NCI-H2227 treated with DMSO at 0.1 percent for 48 hours (cell line): ENCODE results near the gene ETNK2.
"Not testable (repeated sequence)": the region's sequence is repeated elsewhere in the genome, so short reads cannot be mapped to it uniquely, and the experiment has no call there.

ENCODE experiments used
- DNase-seq: peaks from one replicate; lab custom pipeline; 2025; lab: John Stamatoyannopoulos, UW

ETNK2 gene

GRCh38 chr1:204126386-204126785, 25.5 kb downstream of the ETNK2 start:
- DNase-seq, result no peak

GRCh38 chr1:204125759-204126351, 26.0 kb downstream of the ETNK2 start:
- no peak for DNase-seq

GRCh38 chr1:204124639-204125038, 27.2 kb downstream of the ETNK2 start:
- DNase-seq, result no peak

GRCh38 chr1:204123376-204123775, 28.5 kb downstream of the ETNK2 start:
- DNase-seq, result no peak

GRCh38 chr1:204121840-204122555, 29.8 kb downstream of the ETNK2 start:
- no peak for DNase-seq

GRCh38 chr1:204116539-204116938, 35.3 kb downstream of the ETNK2 start:
- DNase-seq, result no peak

- DNase-seq, result no peak
Measured at GRCh38 chr1:204115116-204115515, 36.7 kb downstream of the ETNK2 start.

GRCh38 chr1:204114606-204115005, 37.2 kb downstream of the ETNK2 start:
- no peak for DNase-seq

- no peak for DNase-seq
Measured at GRCh38 chr1:204113896-204114295, 37.9 kb downstream of the ETNK2 start.

- DNase-seq, result no peak
Measured at GRCh38 chr1:204112876-204113730, 38.7 kb downstream of the ETNK2 start.

GRCh38 chr1:204110894-204111633, 40.8 kb downstream of the ETNK2 start:
- no peak for DNase-seq

GRCh38 chr1:204108312-204109141, 43.3 kb downstream of the ETNK2 start:
- peak; percentile 75 for DNase-seq

- DNase-seq, result no peak
Measured at GRCh38 chr1:204107892-204108291, 44.0 kb downstream of the ETNK2 start.

GRCh38 chr1:204106825-204107224, 45.0 kb downstream of the ETNK2 start:
- DNase-seq, result no peak

- no peak for DNase-seq
Measured at GRCh38 chr1:204105131-204105515, 46.7 kb downstream of the ETNK2 start.

GRCh38 chr1:204104331-204105130, 47.3 kb downstream of the ETNK2 start:
- DNase-seq, result no peak

GRCh38 chr1:204103431-204103741, 48.5 kb downstream of the ETNK2 start:
- DNase-seq, result no peak

GRCh38 chr1:204102739-204103430, 49.0 kb downstream of the ETNK2 start:
- DNase-seq, result no peak

GRCh38 chr1:204102029-204102611, 49.7 kb downstream of the ETNK2 start:
- DNase-seq, result no peak

- not testable (repeated sequence) for DNase-seq
Measured at GRCh38 chr1:204099754-204100153, 52.1 kb downstream of the ETNK2 start.
